ENCODE data around the gene SRGAP1.
"Not testable (repeated sequence)": the region's sequence is repeated elsewhere in the genome, so short reads cannot be mapped to it uniquely, and the experiment has no call there.

The SRGAP1 gene

GRCh38 chr12:64160021-64160710 lies 315.7 kb downstream of the SRGAP1 start:
- Histone ChIP-seq H3K9ac (ENCODE audit: low read depth, low read length) (no peak overlapping the region), H3K4me1 (ENCODE audit: control insufficient read depth, insufficient read depth, low read length) (no peaks in the 10 kb centered on the region), H3K27me3 (ENCODE audit: control insufficient read depth, insufficient read depth, low read length) (no peaks in the 10 kb centered on the region), H3K4me3 (ENCODE audit: low read depth, low read length) (no peak overlapping the region), H3K36me3 (ENCODE audit: control insufficient read depth, insufficient read depth, low read length) (no peaks in the 10 kb centered on the region), H3K9me3 (ENCODE audit: control insufficient read depth, insufficient read depth, low read length) (no peaks in the 10 kb centered on the region)

- H3K4me3 ChIP-seq (ENCODE audit: low read depth, low read length) = no peak overlapping the region
- no peak overlapping the region for H3K9ac ChIP-seq (ENCODE audit: low read depth, low read length)
- no peaks in the 10 kb centered on the region for H3K27me3 ChIP-seq (ENCODE audit: control insufficient read depth, insufficient read depth, low read length)
- no peaks in the 10 kb centered on the region for H3K4me1 ChIP-seq (ENCODE audit: control insufficient read depth, insufficient read depth, low read length)
- H3K9me3 ChIP-seq (ENCODE audit: control insufficient read depth, insufficient read depth, low read length) = no peaks in the 10 kb centered on the region
- H3K36me3 ChIP-seq (ENCODE audit: control insufficient read depth, insufficient read depth, low read length) = no peaks in the 10 kb centered on the region
Observed at GRCh38 chr12:64160711-64161060, 316.2 kb downstream of the SRGAP1 start.

GRCh38 chr12:64166606-64167005 lies 322.1 kb downstream of the SRGAP1 start:
- H3K9me3 ChIP-seq (ENCODE audit: control insufficient read depth, insufficient read depth, low read length); H3K9ac ChIP-seq (ENCODE audit: low read depth, low read length); H3K27me3 ChIP-seq (ENCODE audit: control insufficient read depth, insufficient read depth, low read length); H3K4me3 ChIP-seq (ENCODE audit: low read depth, low read length); H3K36me3 ChIP-seq (ENCODE audit: control insufficient read depth, insufficient read depth, low read length); H3K4me1 ChIP-seq (ENCODE audit: control insufficient read depth, insufficient read depth, low read length): not testable (repeated sequence)

GRCh38 chr12:64167041-64167440 lies 322.5 kb downstream of the SRGAP1 start:
- H3K4me3 ChIP-seq (ENCODE audit: low read depth, low read length); H3K4me1 ChIP-seq (ENCODE audit: control insufficient read depth, insufficient read depth, low read length); H3K9ac ChIP-seq (ENCODE audit: low read depth, low read length); H3K36me3 ChIP-seq (ENCODE audit: control insufficient read depth, insufficient read depth, low read length); H3K9me3 ChIP-seq (ENCODE audit: control insufficient read depth, insufficient read depth, low read length); H3K27me3 ChIP-seq (ENCODE audit: control insufficient read depth, insufficient read depth, low read length): not testable (repeated sequence)

- Histone ChIP-seq H3K36me3 (ENCODE audit: control insufficient read depth, insufficient read depth, low read length) (no peaks in the 10 kb centered on the region), H3K27me3 (ENCODE audit: control insufficient read depth, insufficient read depth, low read length) (no peaks in the 10 kb centered on the region), H3K4me1 (ENCODE audit: control insufficient read depth, insufficient read depth, low read length) (peaks cover 2% of the 10 kb centered on the region), H3K4me3 (ENCODE audit: low read depth, low read length) (no peak overlapping the region), H3K9ac (ENCODE audit: low read depth, low read length) (no peak overlapping the region), H3K9me3 (ENCODE audit: control insufficient read depth, insufficient read depth, low read length) (no peaks in the 10 kb centered on the region)
Observed at GRCh38 chr12:64170024-64170423, 325.5 kb downstream of the SRGAP1 start.

GRCh38 chr12:64170730-64171129 lies 326.2 kb downstream of the SRGAP1 start:
- Histone ChIP-seq H3K9me3 (ENCODE audit: control insufficient read depth, insufficient read depth, low read length) (no peaks in the 10 kb centered on the region), H3K27me3 (ENCODE audit: control insufficient read depth, insufficient read depth, low read length) (no peaks in the 10 kb centered on the region), H3K36me3 (ENCODE audit: control insufficient read depth, insufficient read depth, low read length) (no peaks in the 10 kb centered on the region), H3K9ac (ENCODE audit: low read depth, low read length) (no peak overlapping the region), H3K4me1 (ENCODE audit: control insufficient read depth, insufficient read depth, low read length) (peaks cover 2% of the 10 kb centered on the region), H3K4me3 (ENCODE audit: low read depth, low read length) (no peak overlapping the region)

- H3K4me3 ChIP-seq (ENCODE audit: low read depth, low read length) = no peak overlapping the region
- no peaks in the 10 kb centered on the region for H3K9me3 ChIP-seq (ENCODE audit: control insufficient read depth, insufficient read depth, low read length)
- no peak overlapping the region for H3K9ac ChIP-seq (ENCODE audit: low read depth, low read length)
- H3K27me3 ChIP-seq (ENCODE audit: control insufficient read depth, insufficient read depth, low read length) = no peaks in the 10 kb centered on the region
- H3K36me3 ChIP-seq (ENCODE audit: control insufficient read depth, insufficient read depth, low read length) = no peaks in the 10 kb centered on the region
- peaks cover 2% of the 10 kb centered on the region for H3K4me1 ChIP-seq (ENCODE audit: control insufficient read depth, insufficient read depth, low read length)
Observed at GRCh38 chr12:64171715-64172114, 327.2 kb downstream of the SRGAP1 start.

GRCh38 chr12:64172143-64172970 lies 327.9 kb downstream of the SRGAP1 start:
- Histone ChIP-seq H3K4me1 (ENCODE audit: control insufficient read depth, insufficient read depth, low read length) (peaks cover 2% of the 10 kb centered on the region), H3K9ac (ENCODE audit: low read depth, low read length) (no peak overlapping the region), H3K4me3 (ENCODE audit: low read depth, low read length) (no peak overlapping the region), H3K36me3 (ENCODE audit: control insufficient read depth, insufficient read depth, low read length) (no peaks in the 10 kb centered on the region), H3K27me3 (ENCODE audit: control insufficient read depth, insufficient read depth, low read length) (no peaks in the 10 kb centered on the region), H3K9me3 (ENCODE audit: control insufficient read depth, insufficient read depth, low read length) (no peaks in the 10 kb centered on the region)

GRCh38 chr12:64173456-64173855 lies 329.0 kb downstream of the SRGAP1 start:
- no peaks in the 10 kb centered on the region for H3K36me3 ChIP-seq (ENCODE audit: control insufficient read depth, insufficient read depth, low read length)
- H3K9ac ChIP-seq (ENCODE audit: low read depth, low read length) = no peak overlapping the region
- no peaks in the 10 kb centered on the region for H3K9me3 ChIP-seq (ENCODE audit: control insufficient read depth, insufficient read depth, low read length)
- H3K4me1 ChIP-seq (ENCODE audit: control insufficient read depth, insufficient read depth, low read length) = peaks cover 2% of the 10 kb centered on the region
- H3K4me3 ChIP-seq (ENCODE audit: low read depth, low read length) = no peak overlapping the region
- no peaks in the 10 kb centered on the region for H3K27me3 ChIP-seq (ENCODE audit: control insufficient read depth, insufficient read depth, low read length)

- H3K27me3 ChIP-seq (ENCODE audit: control insufficient read depth, insufficient read depth, low read length) = no peaks in the 10 kb centered on the region
- H3K4me3 ChIP-seq (ENCODE audit: low read depth, low read length) = no peak overlapping the region
- no peaks in the 10 kb centered on the region for H3K36me3 ChIP-seq (ENCODE audit: control insufficient read depth, insufficient read depth, low read length)
- H3K9me3 ChIP-seq (ENCODE audit: control insufficient read depth, insufficient read depth, low read length) = no peaks in the 10 kb centered on the region
- H3K9ac ChIP-seq (ENCODE audit: low read depth, low read length) = no peak overlapping the region
- H3K4me1 ChIP-seq (ENCODE audit: control insufficient read depth, insufficient read depth, low read length) = no peaks in the 10 kb centered on the region
Observed at GRCh38 chr12:64175254-64175945, 330.9 kb downstream of the SRGAP1 start.

- no peaks in the 10 kb centered on the region for H3K27me3 ChIP-seq (ENCODE audit: control insufficient read depth, insufficient read depth, low read length)
- no peak overlapping the region for H3K4me3 ChIP-seq (ENCODE audit: low read depth, low read length)
- no peaks in the 10 kb centered on the region for H3K36me3 ChIP-seq (ENCODE audit: control insufficient read depth, insufficient read depth, low read length)
- no peak overlapping the region for H3K9ac ChIP-seq (ENCODE audit: low read depth, low read length)
- H3K4me1 ChIP-seq (ENCODE audit: control insufficient read depth, insufficient read depth, low read length) = no peaks in the 10 kb centered on the region
- no peaks in the 10 kb centered on the region for H3K9me3 ChIP-seq (ENCODE audit: control insufficient read depth, insufficient read depth, low read length)
Observed at GRCh38 chr12:64177001-64177400, 332.5 kb downstream of the SRGAP1 start.

GRCh38 chr12:64178122-64178521 lies 333.6 kb downstream of the SRGAP1 start:
- H3K9me3 ChIP-seq (ENCODE audit: control insufficient read depth, insufficient read depth, low read length) = no peaks in the 10 kb centered on the region
- H3K4me3 ChIP-seq (ENCODE audit: low read depth, low read length) = no peak overlapping the region

More at GRCh38 chr12:64178122-64178521, 333.6 kb downstream of the SRGAP1 start:
- Histone ChIP-seq H3K36me3 (ENCODE audit: control insufficient read depth, insufficient read depth, low read length) (no peaks in the 10 kb centered on the region), H3K4me1 (ENCODE audit: control insufficient read depth, insufficient read depth, low read length) (no peaks in the 10 kb centered on the region), H3K27me3 (ENCODE audit: control insufficient read depth, insufficient read depth, low read length) (no peaks in the 10 kb centered on the region), H3K9ac (ENCODE audit: low read depth, low read length) (no peak overlapping the region)
